ENCODE data around the gene BATF.

Gene BATF

GRCh38 chr14:75535164-75535898 lies 13.1 kb downstream of the BATF start:
- no peak for DNase-seq (ENCODE audit: low read depth)

GRCh38 chr14:75537071-75537470 lies 14.8 kb downstream of the BATF start:
- no peak for DNase-seq (ENCODE audit: low read depth)

- DNase-seq (ENCODE audit: low read depth) = no peak
These were observed 16.9 kb downstream of the BATF start for GRCh38 chr14:75539162-75539560.

GRCh38 chr14:75539561-75540478 lies 17.6 kb downstream of the BATF start:
- DNase-seq (ENCODE audit: low read depth) = no peak

- no peak for DNase-seq (ENCODE audit: low read depth)
These were observed 18.2 kb downstream of the BATF start for GRCh38 chr14:75540479-75540851.

- peak; percentile 58 for DNase-seq (ENCODE audit: low read depth)
These were observed 20.4 kb downstream of the BATF start for GRCh38 chr14:75542588-75543091.

- no peak for DNase-seq (ENCODE audit: low read depth)
These were observed 21.0 kb downstream of the BATF start for GRCh38 chr14:75543253-75543652.

GRCh38 chr14:75543786-75544185 lies 21.5 kb downstream of the BATF start:
- DNase-seq (ENCODE audit: low read depth) = no peak

- no peak for DNase-seq (ENCODE audit: low read depth)
These were observed 23.6 kb downstream of the BATF start for GRCh38 chr14:75545907-75546306.

- DNase-seq (ENCODE audit: low read depth) = no peak
These were observed 25.4 kb downstream of the BATF start for GRCh38 chr14:75547552-75548250.

- no peak for DNase-seq (ENCODE audit: low read depth)
These were observed 26.3 kb downstream of the BATF start for GRCh38 chr14:75548544-75548943.

GRCh38 chr14:75549169-75549568 lies 26.9 kb downstream of the BATF start:
- no peak for DNase-seq (ENCODE audit: low read depth)

- no peak for DNase-seq (ENCODE audit: low read depth)
These were observed 28.8 kb downstream of the BATF start for GRCh38 chr14:75551021-75551420.

GRCh38 chr14:75553157-75553556 lies 30.9 kb downstream of the BATF start:
- no peak for DNase-seq (ENCODE audit: low read depth)

GRCh38 chr14:75553761-75554364 lies 31.6 kb downstream of the BATF start:
- no peak for DNase-seq (ENCODE audit: low read depth)

- no peak for DNase-seq (ENCODE audit: low read depth)
These were observed 32.2 kb downstream of the BATF start for GRCh38 chr14:75554482-75554881.

- no peak for DNase-seq (ENCODE audit: low read depth)
These were observed 36.2 kb downstream of the BATF start for GRCh38 chr14:75558440-75558839.

- no peak for DNase-seq (ENCODE audit: low read depth)
These were observed 36.8 kb downstream of the BATF start for GRCh38 chr14:75559045-75559444.

GRCh38 chr14:75559451-75560222 lies 37.4 kb downstream of the BATF start:
- no peak for DNase-seq (ENCODE audit: low read depth)

GRCh38 chr14:75561013-75561432 lies 38.8 kb downstream of the BATF start:
- peak; percentile 30 for DNase-seq (ENCODE audit: low read depth)

- no peak for DNase-seq (ENCODE audit: low read depth)
These were observed 39.8 kb downstream of the BATF start for GRCh38 chr14:75562089-75562488.

All from stimulated activated CD8-positive, alpha-beta memory T cell treated with anti-CD3 and anti-CD28 coated beads, Interleukin-15, amount 100 ng/mL, for 1 hour (primary cell).